GM18870 (cell line): ENCODE results near the gene LAMP2.

Experiments
- ATAC-seq: cut with Tn5 transposase; IDR thresholded peaks from one replicate; pipeline ENCODE4 v1.9.1; 2021; ENCODE audit warnings: moderate library complexity; ENCODE audit not compliant: unreplicated experiment

The LAMP2 gene

DNA sequence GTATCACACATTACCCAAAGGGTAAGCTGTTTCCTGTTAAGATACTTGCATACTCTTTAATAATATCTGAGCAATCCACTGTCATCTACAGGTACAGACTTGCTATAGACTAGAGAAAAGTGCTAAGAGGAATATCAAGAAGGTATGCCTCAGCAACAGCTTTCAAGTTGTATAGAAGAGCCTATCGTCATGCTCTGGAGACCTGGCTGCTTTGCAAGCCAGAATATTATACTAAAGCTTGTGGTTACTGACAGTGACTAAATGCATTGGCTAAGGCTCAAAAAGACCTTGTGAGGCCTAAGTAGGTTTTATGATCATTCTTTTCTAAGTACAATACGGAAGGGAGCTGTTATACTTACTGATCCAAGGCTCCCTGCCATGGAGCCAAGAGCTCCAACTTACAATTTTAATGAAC is 11.3 kb downstream of the LAMP2 start:
- ATAC-seq, result peak; percentile 83

- ATAC-seq, result no peak
Measured at GRCh38 chrX:120456973-120457372, 12.1 kb downstream of the LAMP2 start.

GRCh38 chrX:120453985-120454384 is 15.1 kb downstream of the LAMP2 start:
- no peak for ATAC-seq

GRCh38 chrX:120452131-120452530 is 17.0 kb downstream of the LAMP2 start:
- peak; percentile 46 for ATAC-seq

DNA sequence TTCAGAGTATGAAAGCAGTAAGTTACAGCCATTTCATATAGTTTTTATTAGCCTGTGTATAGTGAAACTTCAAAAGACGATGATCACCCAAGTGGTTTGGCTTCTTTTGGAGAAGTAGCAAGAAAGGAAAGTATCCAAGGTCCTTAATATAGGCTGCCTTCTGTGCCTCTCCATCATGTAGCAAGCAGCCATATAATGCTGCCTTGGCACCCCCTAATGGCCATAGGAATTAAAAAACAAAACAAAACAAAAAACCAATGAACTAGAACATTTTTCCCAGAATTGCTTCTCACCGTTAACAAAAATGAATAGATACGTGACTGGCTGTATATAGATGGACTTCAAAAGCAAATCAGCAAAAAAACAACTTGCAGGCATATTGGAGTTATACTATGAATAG is 18.9 kb downstream of the LAMP2 start:
- no peak for ATAC-seq

DNA sequence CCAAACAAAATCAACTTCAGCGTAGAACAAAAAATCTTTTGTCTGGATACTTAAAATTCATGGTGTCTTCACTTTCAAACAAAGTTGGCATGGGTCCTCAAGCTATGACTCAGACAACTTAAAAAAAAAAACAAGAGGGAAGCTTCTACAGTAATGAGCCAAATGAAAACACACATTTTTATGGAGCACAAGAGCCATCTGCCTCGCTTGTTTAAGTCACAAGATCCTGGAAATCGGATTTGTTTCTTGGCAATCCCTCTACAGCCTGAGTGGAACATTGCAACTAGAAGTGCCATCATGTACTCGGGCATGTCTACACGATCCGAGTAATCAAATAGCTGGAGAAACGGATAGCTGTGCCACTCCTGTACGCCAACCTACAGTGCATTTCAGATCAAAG is 22.6 kb downstream of the LAMP2 start:
- no peak for ATAC-seq

DNA sequence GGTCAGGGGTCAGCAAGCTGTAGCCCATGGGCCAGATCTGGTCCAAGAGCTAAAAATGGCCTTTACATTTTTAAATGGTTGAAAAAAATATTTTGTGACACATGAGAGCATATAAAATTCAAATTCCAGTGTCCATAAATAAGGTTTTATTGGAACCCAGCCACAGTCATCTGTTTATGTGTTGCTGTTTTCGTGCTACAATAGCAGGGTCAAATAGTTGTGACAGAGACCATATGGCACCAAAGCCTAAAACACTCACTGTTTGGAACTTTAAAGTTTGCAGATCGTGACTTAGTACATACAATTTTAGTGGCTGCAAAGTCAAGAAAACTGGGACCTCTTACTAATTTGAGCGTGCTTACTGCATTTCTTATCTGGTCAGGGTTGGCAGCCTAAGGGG is 29.2 kb downstream of the LAMP2 start:
- ATAC-seq, result no peak

GRCh38 chrX:120429776-120430540 is 39.1 kb downstream of the LAMP2 start:
- ATAC-seq, result peak; percentile 85

- no peak for ATAC-seq
Measured at GRCh38 chrX:120428309-120428708, 40.8 kb downstream of the LAMP2 start.

GRCh38 chrX:120426599-120426998 is 42.5 kb downstream of the LAMP2 start:
- no peak for ATAC-seq

DNA sequence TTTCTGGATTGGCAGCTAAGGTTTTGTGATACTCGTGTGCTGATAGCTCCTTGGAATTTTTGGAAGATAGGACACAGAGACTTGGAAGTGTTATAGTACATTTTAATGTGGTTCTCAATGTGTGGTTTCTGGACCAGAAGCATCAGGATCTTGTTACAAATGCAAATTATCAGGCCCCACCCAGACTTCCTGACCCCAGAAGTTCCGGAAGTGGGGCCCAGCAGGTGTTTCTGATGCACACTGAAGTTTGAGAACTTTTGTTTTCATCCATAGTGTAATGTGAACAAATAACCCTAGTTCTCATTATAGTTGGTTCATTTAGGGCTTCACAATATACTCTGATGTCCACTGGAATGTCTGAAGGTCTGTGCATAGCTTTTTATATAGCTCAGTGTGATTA is 49.6 kb downstream of the LAMP2 start:
- no peak for ATAC-seq

DNA sequence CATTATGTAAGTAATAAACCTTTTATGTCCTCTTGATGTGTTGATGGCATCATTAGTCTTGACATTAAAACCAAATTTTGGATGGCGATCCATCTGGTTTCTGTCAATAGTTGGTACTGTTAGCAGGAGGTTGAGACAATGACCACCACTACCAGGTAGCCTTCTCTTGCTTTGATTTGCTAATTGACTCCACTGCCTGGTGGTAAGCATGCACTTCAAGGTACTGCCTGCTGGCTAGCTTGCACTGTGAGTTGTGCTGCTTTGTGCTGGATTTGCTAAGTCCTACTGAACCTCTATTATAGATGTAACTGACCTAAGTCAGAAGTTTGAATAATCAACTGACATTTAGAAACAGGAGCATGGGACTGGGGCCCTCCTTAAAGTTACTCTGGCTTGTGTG is 60.9 kb downstream of the LAMP2 start:
- ATAC-seq, result no peak

DNA sequence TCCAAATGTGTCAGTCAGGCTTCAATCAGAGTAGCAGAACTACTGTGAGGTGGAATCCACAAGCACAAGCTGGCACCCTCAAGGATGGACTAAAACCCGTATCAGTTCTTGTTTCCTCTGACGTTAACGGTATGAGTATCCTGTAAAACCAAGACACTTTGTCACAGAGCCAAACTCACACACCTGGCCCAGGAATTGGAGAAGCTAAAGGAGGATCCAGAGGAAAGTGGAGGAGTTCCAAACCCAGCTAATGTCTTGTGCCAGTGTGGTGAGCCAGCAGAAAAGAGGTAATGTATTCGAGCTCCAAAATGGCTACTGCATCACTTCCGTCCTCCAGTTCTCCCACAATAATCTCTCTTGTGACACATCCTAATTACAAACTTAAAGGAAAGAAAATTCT is 62.5 kb downstream of the LAMP2 start:
- ATAC-seq, result no peak

GRCh38 chrX:120402369-120402768 is 66.7 kb downstream of the LAMP2 start:
- no peak for ATAC-seq

DNA sequence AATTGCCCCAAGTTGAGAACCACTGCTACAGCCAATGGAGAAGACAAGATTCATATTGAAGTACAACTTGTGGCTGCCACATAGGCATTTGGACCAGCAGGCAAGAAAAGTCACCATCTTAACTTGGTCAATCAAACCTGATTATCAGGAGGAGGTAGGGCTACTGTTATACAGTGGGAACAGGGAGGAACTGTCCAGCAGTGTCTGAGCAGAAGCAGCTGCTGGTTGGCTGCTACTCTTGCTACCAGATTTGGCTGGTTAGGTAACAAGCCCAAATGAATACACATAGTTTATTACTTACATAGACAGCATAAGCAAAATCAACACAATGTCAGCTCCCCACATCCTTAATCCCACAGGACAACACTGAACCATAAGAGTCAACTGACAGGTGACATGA is 67.8 kb downstream of the LAMP2 start:
- ATAC-seq, result no peak

DNA sequence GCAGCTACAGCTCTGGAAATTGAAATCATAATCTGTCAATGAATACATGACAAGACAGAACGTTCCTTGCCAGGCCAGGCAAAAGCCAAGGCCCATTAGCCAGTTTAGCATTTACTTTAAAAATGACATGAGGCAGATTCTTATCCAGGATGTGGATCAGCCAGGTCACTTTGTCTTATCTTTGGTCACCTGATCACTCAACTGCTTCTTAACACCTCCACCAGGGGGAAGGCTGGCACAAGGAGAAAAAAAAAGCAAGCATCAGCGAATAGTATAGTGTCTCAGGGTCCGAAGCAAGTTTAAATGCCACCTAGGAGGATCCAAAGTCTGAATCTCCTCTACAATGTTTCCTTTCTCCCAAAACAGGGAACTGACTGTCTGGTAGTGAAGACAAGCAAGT is 88.4 kb downstream of the LAMP2 start:
- peak; percentile 65 for ATAC-seq

GRCh38 chrX:120379937-120380681 is 89.0 kb downstream of the LAMP2 start:
- ATAC-seq, result no peak

DNA sequence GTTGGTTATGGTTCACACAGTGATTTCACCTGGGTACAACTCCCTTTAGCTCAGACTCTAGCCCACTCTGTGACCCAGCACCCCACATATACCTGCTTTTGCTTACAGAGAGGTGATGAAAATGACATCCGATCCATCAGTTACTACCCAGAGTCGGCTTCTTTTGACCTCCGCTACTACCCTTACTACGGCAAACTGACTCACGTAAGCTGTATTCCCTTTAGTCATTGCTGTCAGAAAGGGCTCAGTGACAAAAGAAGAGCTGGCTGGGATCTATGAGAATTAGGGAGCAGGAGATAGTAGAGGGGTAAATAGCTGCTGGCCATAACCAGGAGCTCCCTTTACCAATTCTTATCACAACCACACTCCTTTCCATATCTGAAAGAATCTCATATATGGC is 90.5 kb downstream of the LAMP2 start:
- ATAC-seq, result no peak
